NT2/D1 (cell line): ENCODE results near the gene SVOP.
"Not testable (repeated sequence)": the region's sequence is repeated elsewhere in the genome, so short reads cannot be mapped to it uniquely, and the experiment has no call there.

ENCODE experiments used
- DNase-seq: peaks from one replicate; pipeline ENCODE4 v3.0.0-alpha.2; 2011; ENCODE audit warnings: low read depth, low spot score
- H3K27me3 ChIP-seq: 2 replicates; pipeline ENCODE4 v1.6.0; 2011; ENCODE audit warnings: mild to moderate bottlenecking; ENCODE audit not compliant: insufficient read length, insufficient read depth
- H3K36me3 ChIP-seq: 2 replicates; pipeline ENCODE4 v1.6.1; 2011; ENCODE audit warnings: mild to moderate bottlenecking, low read length, mixed read lengths; ENCODE audit not compliant: insufficient read depth, insufficient read length
- H3K4me1 ChIP-seq: 2 replicates; pipeline ENCODE4 v1.5.1; 2011; ENCODE audit not compliant: insufficient read depth, insufficient read length
- H3K4me3 ChIP-seq: 2 replicates; pipeline ENCODE4 v1.5.1; 2011; ENCODE audit warnings: low read depth; ENCODE audit not compliant: insufficient read length
- H3K9ac ChIP-seq: 2 replicates; pipeline ENCODE4 v1.6.0; 2011; ENCODE audit warnings: low read depth; ENCODE audit not compliant: insufficient read length
- H3K9me3 ChIP-seq: 2 replicates; pipeline ENCODE4 v1.5.1; 2011; ENCODE audit warnings: mild to moderate bottlenecking, low read length; ENCODE audit not compliant: insufficient read depth
- SUZ12 ChIP-seq: IDR thresholded peaks from 2 replicates; pipeline ENCODE4 v1.6.1; 2011; ENCODE audit not compliant: insufficient read length, insufficient read depth; ENCODE audit errors: extremely low read depth
- YY1 ChIP-seq: IDR thresholded peaks from 2 replicates; pipeline ENCODE4 v1.6.1; 2011; ENCODE audit not compliant: insufficient read length, insufficient read depth
- ZNF274 ChIP-seq: IDR thresholded peaks from 2 replicates; pipeline ENCODE4 v1.6.1; 2011; ENCODE audit warnings: mild to moderate bottlenecking, low read depth, low read length

SVOP gene

GRCh38 chr12:108861878-108862587 lies 158.8 kb downstream of the SVOP start:
- no peak for TF ChIP-seq YY1
- TF ChIP-seq SUZ12 = no peak
- no peak for TF ChIP-seq ZNF274
- no peak overlapping the region for H3K9ac ChIP-seq
- H3K36me3 ChIP-seq = no peaks in the 10 kb centered on the region

GRCh38 chr12:108860443-108860842 lies 160.4 kb downstream of the SVOP start:
- no peak overlapping the region for H3K4me3 ChIP-seq
- DNase-seq = no peak
- no peaks in the 10 kb centered on the region for H3K36me3 ChIP-seq
- H3K4me1 ChIP-seq = peaks cover 14% of the 10 kb centered on the region
- TF ChIP-seq YY1 (no peak), SUZ12 (no peak), ZNF274 (no peak)
- peak overlapping the region; percentile 24 for H3K9ac ChIP-seq
- no peaks in the 10 kb centered on the region for H3K9me3 ChIP-seq
- no peaks in the 10 kb centered on the region for H3K27me3 ChIP-seq

More at GRCh38 chr12:108861878-108862587, 158.8 kb downstream of the SVOP start:
- no peaks in the 10 kb centered on the region for H3K9me3 ChIP-seq
- peaks cover 3% of the 10 kb centered on the region for H3K4me1 ChIP-seq
- DNase-seq = no peak
- H3K27me3 ChIP-seq = no peaks in the 10 kb centered on the region
- no peak overlapping the region for H3K4me3 ChIP-seq

- Histone ChIP-seq H3K9me3 (peaks cover 5% of the 10 kb centered on the region), H3K9ac (no peak overlapping the region), H3K4me3 (no peak overlapping the region), H3K36me3 (peaks cover 4% of the 10 kb centered on the region), H3K27me3 (no peaks in the 10 kb centered on the region), H3K4me1 (peaks cover 14% of the 10 kb centered on the region)
- no peak for DNase-seq
- TF ChIP-seq YY1 (no peak), ZNF274 (no peak), SUZ12 (no peak)
Observed at GRCh38 chr12:108859923-108860291, 161.0 kb downstream of the SVOP start.

- Histone ChIP-seq H3K4me1 (peaks cover 14% of the 10 kb centered on the region), H3K9ac (peak overlapping the region; percentile 63)
- not testable (repeated sequence) for H3K27me3 ChIP-seq, H3K36me3 ChIP-seq, H3K9me3 ChIP-seq, DNase-seq, H3K4me3 ChIP-seq
Observed at GRCh38 chr12:108859141-108859922, 161.5 kb downstream of the SVOP start.

- Histone ChIP-seq H3K27me3 (no peaks in the 10 kb centered on the region), H3K4me3 (peak overlapping the region; percentile 22), H3K36me3 (peaks cover 17% of the 10 kb centered on the region), H3K9ac (peak overlapping the region; percentile 63), H3K4me1 (peaks cover 14% of the 10 kb centered on the region), H3K9me3 (peaks cover 10% of the 10 kb centered on the region)
- no peak for DNase-seq
- TF ChIP-seq SUZ12 (no peak), YY1 (no peak), ZNF274 (no peak)
Observed at GRCh38 chr12:108858311-108859074, 162.4 kb downstream of the SVOP start.
